ENCODE measurements around the gene KCND1. TPM values are rescaled to one million over a fixed set of nuclear protein-coding genes. Genes with fewer than 3 reads are reported as not detected.

Gene KCND1
- total RNA-seq, 1 donor: 0.36 TPM

DNA sequence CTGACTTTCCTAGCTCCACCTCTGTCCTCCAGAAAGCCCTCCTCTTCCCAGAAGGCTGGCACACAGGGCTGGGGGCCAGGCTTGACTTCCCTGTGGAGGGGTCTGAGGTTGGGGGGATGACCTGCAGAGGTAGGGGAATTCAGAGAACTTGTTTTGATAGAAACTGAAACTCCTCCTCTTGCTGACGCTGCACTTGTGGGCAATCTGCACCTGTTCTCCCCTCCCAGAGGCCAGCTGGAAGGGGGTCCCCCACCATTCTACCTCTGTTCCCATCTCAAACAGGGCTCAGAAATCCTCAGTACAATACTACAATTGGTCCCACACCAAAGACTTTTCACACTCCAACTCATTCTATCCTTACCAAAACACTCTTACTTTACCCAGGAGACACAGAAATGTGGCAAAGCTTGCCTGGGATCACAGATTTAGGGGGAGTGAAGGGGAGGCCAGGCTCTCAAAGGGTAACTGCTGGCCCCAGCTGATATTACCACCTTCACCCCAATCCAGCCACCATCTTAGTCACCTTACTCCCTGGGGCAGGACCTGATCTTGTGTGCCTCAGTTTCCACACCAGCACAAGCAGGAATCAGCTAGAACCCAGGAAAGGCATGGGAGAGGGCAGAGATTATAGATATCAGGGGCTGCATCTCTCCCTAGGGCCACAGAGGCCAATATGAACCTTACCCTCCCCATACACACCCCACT is 32.8 kb downstream of the KCND1 start:
- H3K4me3 ChIP-seq (ENCODE audit: insufficient read depth, low read length): no peak overlapping the region
- H2AFZ ChIP-seq (ENCODE audit: low read length): no peak overlapping the region
- no peak overlapping the region for H3K27ac ChIP-seq (ENCODE audit: low read depth, low read length)
- peaks cover 37% of the 10 kb centered on the region for H3K36me3 ChIP-seq (ENCODE audit: insufficient read depth, low read length)
- TF ChIP-seq, protein P1, sequence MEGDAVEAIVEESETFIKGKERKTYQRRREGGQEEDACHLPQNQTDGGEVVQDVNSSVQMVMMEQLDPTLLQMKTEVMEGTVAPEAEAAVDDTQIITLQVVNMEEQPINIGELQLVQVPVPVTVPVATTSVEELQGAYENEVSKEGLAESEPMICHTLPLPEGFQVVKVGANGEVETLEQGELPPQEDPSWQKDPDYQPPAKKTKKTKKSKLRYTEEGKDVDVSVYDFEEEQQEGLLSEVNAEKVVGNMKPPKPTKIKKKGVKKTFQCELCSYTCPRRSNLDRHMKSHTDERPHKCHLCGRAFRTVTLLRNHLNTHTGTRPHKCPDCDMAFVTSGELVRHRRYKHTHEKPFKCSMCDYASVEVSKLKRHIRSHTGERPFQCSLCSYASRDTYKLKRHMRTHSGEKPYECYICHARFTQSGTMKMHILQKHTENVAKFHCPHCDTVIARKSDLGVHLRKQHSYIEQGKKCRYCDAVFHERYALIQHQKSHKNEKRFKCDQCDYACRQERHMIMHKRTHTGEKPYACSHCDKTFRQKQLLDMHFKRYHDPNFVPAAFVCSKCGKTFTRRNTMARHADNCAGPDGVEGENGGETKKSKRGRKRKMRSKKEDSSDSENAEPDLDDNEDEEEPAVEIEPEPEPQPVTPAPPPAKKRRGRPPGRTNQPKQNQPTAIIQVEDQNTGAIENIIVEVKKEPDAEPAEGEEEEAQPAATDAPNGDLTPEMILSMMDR (IDR thresholded peaks at IDR 0.05; ENCODE audit: extremely low read depth, low read depth, low read length): no peak
- H3K9me3 ChIP-seq (ENCODE audit: low read depth, low read length): no peaks in the 10 kb centered on the region
- no peak for DNase-seq (ENCODE audit: insufficient read length, low spot score, missing footprints)
- H3K79me2 ChIP-seq (ENCODE audit: insufficient read depth, low read length): peaks cover 66% of the 10 kb centered on the region
- H3K27me3 ChIP-seq (ENCODE audit: insufficient read depth, low read length): no peaks in the 10 kb centered on the region
- peaks cover 7% of the 10 kb centered on the region for H3K4me1 ChIP-seq (ENCODE audit: insufficient read depth, low read length)
- H4K20me1 ChIP-seq (ENCODE audit: insufficient read depth, low read length): peaks cover 31% of the 10 kb centered on the region
- no peak overlapping the region for H3K4me2 ChIP-seq (ENCODE audit: insufficient read depth, low read length)

DNA sequence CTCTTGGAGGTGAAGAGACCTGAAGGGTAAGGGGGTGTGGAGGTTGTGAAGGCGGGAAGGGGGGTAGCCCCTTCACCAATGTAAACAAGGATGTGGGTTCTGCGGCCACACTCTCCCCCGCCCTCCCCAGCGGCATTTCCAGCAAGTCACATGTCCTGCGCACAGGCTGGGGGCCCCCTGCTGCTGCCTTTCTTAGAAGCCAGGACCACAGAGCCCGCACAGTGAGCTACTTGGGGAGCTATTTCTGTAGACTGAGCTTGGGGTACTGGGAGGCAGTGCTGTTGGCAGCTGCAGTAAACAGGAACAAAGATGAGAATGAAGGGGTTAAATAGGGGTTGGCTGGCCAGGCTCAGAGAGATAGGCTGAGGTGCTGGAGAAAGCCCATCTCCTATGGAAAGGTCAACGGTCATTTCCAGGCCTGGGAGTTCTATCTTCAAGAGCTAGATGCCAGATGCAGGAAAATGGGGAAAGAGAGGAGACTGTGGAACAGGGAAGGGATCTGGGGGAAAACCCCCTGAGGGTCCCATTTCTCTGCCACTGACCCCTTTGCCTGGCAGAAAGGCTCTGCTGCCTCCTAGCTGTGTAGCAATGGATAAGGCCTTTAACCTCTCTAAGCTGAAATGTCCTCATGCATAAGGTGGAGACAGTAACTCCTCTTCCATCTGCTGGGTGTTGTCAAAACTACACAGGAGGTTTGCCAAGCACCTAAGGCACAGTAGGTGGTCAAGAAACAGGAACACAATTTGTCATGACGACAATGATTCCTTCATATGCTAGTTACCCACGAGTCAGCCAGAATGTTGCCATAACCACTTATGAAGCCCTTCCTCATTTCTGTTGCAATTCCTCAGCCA is 34.4 kb downstream of the KCND1 start:
- Histone ChIP-seq H2AFZ (ENCODE audit: low read length) (no peak overlapping the region), H3K79me2 (ENCODE audit: insufficient read depth, low read length) (peaks cover 51% of the 10 kb centered on the region), H4K20me1 (ENCODE audit: insufficient read depth, low read length) (peaks cover 24% of the 10 kb centered on the region), H3K4me3 (ENCODE audit: insufficient read depth, low read length) (no peak overlapping the region), H3K4me2 (ENCODE audit: insufficient read depth, low read length) (no peak overlapping the region), H3K4me1 (ENCODE audit: insufficient read depth, low read length) (peaks cover 7% of the 10 kb centered on the region), H3K27ac (ENCODE audit: low read depth, low read length) (peak overlapping the region; percentile 17), H3K9me3 (ENCODE audit: low read depth, low read length) (no peaks in the 10 kb centered on the region), H3K36me3 (ENCODE audit: insufficient read depth, low read length) (peaks cover 35% of the 10 kb centered on the region), H3K27me3 (ENCODE audit: insufficient read depth, low read length) (no peaks in the 10 kb centered on the region)
- DNase-seq (ENCODE audit: insufficient read length, low spot score, missing footprints): peak; percentile 49
- TF ChIP-seq, protein P1 (IDR thresholded peaks at IDR 0.05; ENCODE audit: extremely low read depth, low read depth, low read length): no peak

DNA sequence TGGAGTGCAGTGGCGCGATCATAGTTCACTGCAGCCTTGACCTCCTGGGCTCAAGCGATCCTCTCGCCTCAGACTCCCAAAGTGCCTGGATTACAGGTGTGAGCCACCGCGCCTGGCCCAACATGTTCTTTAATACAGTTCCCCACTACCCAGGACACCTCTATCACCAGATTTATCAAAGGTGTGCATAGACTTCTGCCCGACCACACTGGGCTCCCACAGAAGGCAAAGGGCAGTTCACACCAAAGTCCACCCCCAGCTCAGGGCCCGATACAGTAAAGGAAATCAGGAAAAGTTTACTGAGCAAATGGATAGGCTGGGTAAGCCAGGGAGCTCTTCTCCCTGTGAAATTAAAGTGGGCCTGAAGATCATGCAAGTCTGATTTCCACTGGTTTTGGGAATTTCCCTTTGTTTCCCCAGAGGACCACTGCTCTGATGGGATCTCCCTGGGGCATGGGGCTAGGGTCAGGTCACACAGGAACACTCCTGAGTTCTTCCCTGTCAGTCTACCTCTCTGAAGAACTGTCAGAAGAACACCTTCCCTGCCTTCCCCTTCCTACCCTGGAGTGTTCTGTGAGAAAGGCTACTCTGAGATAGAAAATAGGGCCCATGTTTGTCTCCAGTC is 35.1 kb downstream of the KCND1 start:
- TF ChIP-seq, protein P1 (IDR thresholded peaks at IDR 0.05; ENCODE audit: extremely low read depth, low read depth, low read length): no peak
- peaks cover 43% of the 10 kb centered on the region for H3K79me2 ChIP-seq (ENCODE audit: insufficient read depth, low read length)
- H4K20me1 ChIP-seq (ENCODE audit: insufficient read depth, low read length): peaks cover 22% of the 10 kb centered on the region

DNA sequence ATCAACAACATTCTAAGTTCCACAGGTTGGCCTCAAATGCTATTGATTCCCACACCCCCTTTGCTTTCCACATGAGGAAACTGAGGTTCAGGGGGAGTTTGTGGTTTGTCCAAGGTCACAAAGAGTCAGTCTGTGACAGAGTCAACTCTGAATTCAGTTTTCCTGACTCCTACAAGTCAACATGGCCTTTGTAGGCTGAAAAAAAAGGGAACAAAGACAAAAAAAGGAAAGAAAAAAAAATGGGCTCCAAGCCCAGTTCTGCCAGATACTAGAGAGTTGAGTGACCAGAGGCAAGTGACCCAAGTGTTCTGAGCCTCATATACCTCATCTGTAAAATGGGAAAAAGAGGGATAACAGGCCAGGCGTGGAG is 36.4 kb downstream of the KCND1 start:
- Histone ChIP-seq H3K36me3 (ENCODE audit: insufficient read depth, low read length) (peaks cover 29% of the 10 kb centered on the region), H4K20me1 (ENCODE audit: insufficient read depth, low read length) (peaks cover 18% of the 10 kb centered on the region), H3K4me1 (ENCODE audit: insufficient read depth, low read length) (peaks cover 4% of the 10 kb centered on the region), H3K4me2 (ENCODE audit: insufficient read depth, low read length) (no peak overlapping the region), H2AFZ (ENCODE audit: low read length) (no peak overlapping the region), H3K9me3 (ENCODE audit: low read depth, low read length) (no peaks in the 10 kb centered on the region), H3K27ac (ENCODE audit: low read depth, low read length) (no peak overlapping the region), H3K4me3 (ENCODE audit: insufficient read depth, low read length) (no peak overlapping the region), H3K79me2 (ENCODE audit: insufficient read depth, low read length) (peaks cover 34% of the 10 kb centered on the region), H3K27me3 (ENCODE audit: insufficient read depth, low read length) (no peaks in the 10 kb centered on the region)
- TF ChIP-seq, protein P1 (IDR thresholded peaks at IDR 0.05; ENCODE audit: extremely low read depth, low read depth, low read length): no peak
- no peak for DNase-seq (ENCODE audit: insufficient read length, low spot score, missing footprints)

More for the DNA sequence above, 35.1 kb downstream of the KCND1 start:
- H3K4me3 ChIP-seq (ENCODE audit: insufficient read depth, low read length): no peak overlapping the region
- H3K4me1 ChIP-seq (ENCODE audit: insufficient read depth, low read length): peaks cover 7% of the 10 kb centered on the region
- H3K4me2 ChIP-seq (ENCODE audit: insufficient read depth, low read length): no peak overlapping the region
- no peak overlapping the region for H3K27ac ChIP-seq (ENCODE audit: low read depth, low read length)
- H3K9me3 ChIP-seq (ENCODE audit: low read depth, low read length): no peaks in the 10 kb centered on the region
- no peaks in the 10 kb centered on the region for H3K27me3 ChIP-seq (ENCODE audit: insufficient read depth, low read length)
- DNase-seq (ENCODE audit: insufficient read length, low spot score, missing footprints): no peak
- peaks cover 33% of the 10 kb centered on the region for H3K36me3 ChIP-seq (ENCODE audit: insufficient read depth, low read length)
- H2AFZ ChIP-seq (ENCODE audit: low read length): no peak overlapping the region
